Cardiac muscle cell (in vitro differentiated cells and primary cell): ENCODE results near the gene IL17RD. TPM values are rescaled to one million over a fixed set of nuclear protein-coding genes. Genes with fewer than 3 reads are reported as not detected.
A peak's percentile ranks its signal among the peaks of the same experiment; 100 is the strongest.

Experiments
- DNase-seq, 2 donors: peaks; one replicate each; pipeline versions ENCODE4 v3.0.0 to v3.0.0-alpha.2; 2010 to 2017; ENCODE audit warnings: low read depth in 1 of 2, low spot score in 1 of 2
- H3K27ac ChIP-seq: fragments of 200-600 bp; sonication (generic); 2 replicates; pipeline ENCODE4 v1.5.1; 2016
- H3K27me3 ChIP-seq: fragments of 200-600 bp; sonication (generic); 2 replicates; pipeline ENCODE4 v1.6.0; 2016; ENCODE audit warnings: control low read depth
- H3K36me3 ChIP-seq: fragments of 200-600 bp; sonication (generic); 2 replicates; pipeline ENCODE4 v1.5.1; 2016; ENCODE audit warnings: control low read depth
- H3K4me1 ChIP-seq: fragments of 200-600 bp; sonication (generic); 2 replicates; pipeline ENCODE4 v1.8.1; 2017; ENCODE audit warnings: low read depth, mild to moderate bottlenecking, mixed run types
- H3K4me3 ChIP-seq: fragments of 200-600 bp; sonication (generic); 2 replicates; pipeline ENCODE4 v1.5.1; 2016; ENCODE audit warnings: mild to moderate bottlenecking
- H3K9me3 ChIP-seq: fragments of 200-600 bp; sonication (generic); 2 replicates; pipeline ENCODE4 v1.5.1; 2017; ENCODE audit warnings: low read depth, mild to moderate bottlenecking, control low read depth
- CTCF ChIP-seq: IDR thresholded peaks from 2 replicates; pipeline ENCODE4 v1.5.1; 2012; ENCODE audit warnings: low read depth, mild to moderate bottlenecking, low read length
- polyA plus RNA-seq: library from polyadenylated mRNA; unstranded; fragments of >200 nt; fragmentation: Nextera tagmentation; extraction: Ambion mirVana; gene quantifications from 2 replicates; pipeline ENCODE4 v1.2.1, GENCODE V29; 2016
- total RNA-seq: library from RNA; depleted of rRNA; stranded (reverse); fragments of >200 nt; gene quantifications from 2 replicates; pipeline ENCODE4 v1.2.3, GENCODE V29; 2016

The IL17RD gene
- total RNA-seq = 23.1 and 110 TPM in 2 replicates
- polyA plus RNA-seq = 7.4 and 26.5 TPM in 2 replicates

GRCh38 chr3:57164657-57165573, at the start of gene IL17RD:
Gene IL17RD (minus strand): TSS chr3:57165353. CDS start chr3:57165286, 67 bp downstream.
- no peaks in the 10 kb centered on the region for H3K9me3 ChIP-seq
- no peak for TF ChIP-seq CTCF
- no peaks in the 10 kb centered on the region for H3K36me3 ChIP-seq
- H3K27ac ChIP-seq = peak within 1 kb of the TSS; percentile 15
- peak within 1 kb of the TSS; percentile 79 for H3K4me3 ChIP-seq
- H3K4me1 ChIP-seq = peaks cover 45% of the 10 kb centered on the region
- no peaks in the 10 kb centered on the region for H3K27me3 ChIP-seq
- peak; percentile 84 to 95 for DNase-seq

GRCh38 chr3:57206423-57206822, 41.3 kb upstream of the IL17RD start:
- Histone ChIP-seq H3K36me3 (no peaks in the 10 kb centered on the region), H3K4me1 (no peaks in the 10 kb centered on the region)
- DNase-seq = no peak

GRCh38 chr3:57199895-57200297, 34.7 kb upstream of the IL17RD start, which contains the start of gene HESX1:
Gene HESX1 (minus strand): TSS chr3:57199978. CDS start chr3:57199918, 60 bp downstream.
- Histone ChIP-seq H3K36me3 (no peaks in the 10 kb centered on the region), H3K9me3 (no peaks in the 10 kb centered on the region), H3K4me3 (no peak within 1 kb of the TSS), H3K4me1 (no peaks in the 10 kb centered on the region), H3K27ac (no peak within 1 kb of the TSS), H3K27me3 (peaks cover 21% of the 10 kb centered on the region)
- no peak for DNase-seq
- no peak for TF ChIP-seq CTCF

More at GRCh38 chr3:57206423-57206822, 41.3 kb upstream of the IL17RD start:
- no peak overlapping the region for H3K4me3 ChIP-seq
- no peaks in the 10 kb centered on the region for H3K27me3 ChIP-seq
- TF ChIP-seq CTCF = no peak
- H3K27ac ChIP-seq = no peak overlapping the region
- no peaks in the 10 kb centered on the region for H3K9me3 ChIP-seq

- Histone ChIP-seq H3K27me3 (peaks cover 11% of the 10 kb centered on the region), H3K27ac (no peak overlapping the region), H3K4me1 (no peaks in the 10 kb centered on the region), H3K4me3 (no peak overlapping the region), H3K9me3 (no peaks in the 10 kb centered on the region), H3K36me3 (no peaks in the 10 kb centered on the region)
- no peak for DNase-seq
- no peak for TF ChIP-seq CTCF
These were observed 29.5 kb upstream of the IL17RD start for GRCh38 chr3:57194641-57195040.

GRCh38 chr3:57192028-57192427, 26.9 kb upstream of the IL17RD start:
- no peaks in the 10 kb centered on the region for H3K4me1 ChIP-seq
- H3K27ac ChIP-seq = no peak overlapping the region
- no peaks in the 10 kb centered on the region for H3K36me3 ChIP-seq
- no peaks in the 10 kb centered on the region for H3K9me3 ChIP-seq
- TF ChIP-seq CTCF = no peak
- no peak for DNase-seq
- peaks cover under 1% of the 10 kb centered on the region for H3K27me3 ChIP-seq
- no peak overlapping the region for H3K4me3 ChIP-seq
